GM11168 (cell line): ENCODE results near the gene LRGUK.

Source experiments
- in situ Hi-C: fragments of 300-500 bp; cut with MboI; formaldehyde crosslinking; loops from one replicate; pipeline ENCODE4 v1.12.0; 2022; ENCODE audit warnings: low sequenced_read_pairs; ENCODE audit not compliant: unreplicated experiment

LRGUK gene

DNA sequence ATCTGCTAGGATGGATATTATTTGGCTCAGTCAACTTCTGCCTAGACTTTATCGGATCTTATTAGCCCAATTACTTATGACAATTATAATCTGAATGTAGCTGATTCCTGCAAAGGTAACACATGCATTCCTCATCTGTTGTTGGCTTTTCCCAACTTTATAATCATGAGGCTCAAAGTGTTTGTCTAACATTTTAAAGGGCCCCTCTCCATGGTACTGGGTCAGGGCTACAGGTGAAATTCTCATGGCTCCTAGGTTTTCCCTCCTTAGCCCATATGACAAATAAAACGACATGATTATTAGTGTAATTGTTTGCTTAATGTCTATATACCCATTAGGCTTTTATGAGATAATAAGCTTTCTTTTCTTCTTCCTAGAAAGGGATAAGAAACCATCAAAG lies 4.2 kb upstream of the LRGUK start:
- in situ Hi-C loops, result no loop called here

DNA sequence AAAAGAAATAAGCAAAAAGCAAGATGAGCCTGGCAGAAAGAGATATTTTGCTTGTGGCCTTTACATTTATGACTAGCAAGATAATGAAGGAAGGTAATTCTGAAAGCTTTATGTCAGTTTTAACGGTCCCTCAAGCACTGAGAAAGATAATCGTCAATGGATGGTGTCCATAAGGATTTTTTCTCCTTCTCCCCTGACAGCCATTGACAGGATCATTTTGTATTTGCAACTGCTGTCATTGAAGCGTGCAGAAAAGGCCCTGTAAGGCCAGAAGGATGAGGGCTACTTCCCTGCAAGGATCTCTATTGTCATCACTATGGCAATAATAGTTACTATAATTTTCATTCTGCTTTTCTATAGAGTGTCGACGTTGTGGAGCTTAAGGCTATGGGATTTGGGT lies 994 bp upstream of the LRGUK start:
- in situ Hi-C loops, result no loop called here

- in situ Hi-C loops, result no loop called here
Observed at GRCh38 chr7:134126596-134126965, 559 bp upstream of the LRGUK start.

DNA sequence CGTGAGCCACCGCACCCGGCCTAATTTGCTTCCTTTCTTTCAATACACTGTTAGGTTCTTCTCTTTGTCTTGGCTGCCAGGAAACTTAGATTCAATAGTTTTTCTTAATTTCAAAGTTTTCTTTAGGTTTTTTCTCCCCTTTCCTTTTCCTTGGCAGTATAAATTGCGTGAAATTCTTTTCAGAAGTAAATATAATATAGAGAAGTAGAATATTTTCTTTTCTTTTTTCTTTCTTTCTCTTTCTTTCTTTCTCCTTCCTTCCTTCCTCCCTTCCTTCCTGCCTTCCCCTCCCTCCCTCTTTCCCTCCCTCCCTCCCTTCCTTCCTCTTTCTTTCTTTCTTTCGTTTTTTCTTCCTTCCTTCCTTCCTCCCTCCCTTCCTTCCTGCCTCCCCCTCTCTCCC lies 1.7 kb downstream of the LRGUK start:
- in situ Hi-C loops, result no loop called here

DNA sequence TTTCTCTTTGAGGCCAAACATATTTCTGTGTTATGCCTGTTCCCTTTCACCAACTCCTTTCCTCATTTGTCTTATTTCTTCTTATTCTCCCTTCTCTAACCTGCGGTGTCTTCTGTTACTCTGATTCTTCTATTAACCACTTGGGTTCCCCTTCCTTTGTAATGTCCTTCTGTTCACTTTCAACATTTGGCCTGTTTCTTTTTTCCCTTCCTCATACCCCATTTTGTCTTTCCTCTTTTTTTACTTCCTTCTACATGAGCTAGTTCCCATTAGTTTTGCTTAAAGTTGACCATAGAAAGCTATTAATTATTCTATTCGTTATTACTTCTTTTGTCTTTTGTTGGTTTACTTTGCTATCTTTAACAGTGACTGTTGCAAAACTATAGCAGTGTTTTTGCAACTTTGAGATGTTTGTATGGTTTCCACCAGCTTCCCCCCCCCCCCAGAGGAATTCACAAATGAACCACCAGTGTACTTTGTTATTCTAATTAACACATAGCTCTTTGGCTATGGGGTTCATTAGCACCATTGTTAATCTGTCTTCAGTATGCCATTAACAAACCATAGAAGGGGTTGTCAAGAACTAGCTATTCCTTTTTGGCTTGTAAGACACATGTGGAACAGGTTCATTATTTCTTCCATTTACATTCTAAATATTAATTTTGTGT lies 2.9 kb downstream of the LRGUK start:
- in situ Hi-C loops, result no loop called here

GRCh38 chr7:134134004-134134403 lies 6.9 kb downstream of the LRGUK start:
- in situ Hi-C loops, result no loop called here

DNA sequence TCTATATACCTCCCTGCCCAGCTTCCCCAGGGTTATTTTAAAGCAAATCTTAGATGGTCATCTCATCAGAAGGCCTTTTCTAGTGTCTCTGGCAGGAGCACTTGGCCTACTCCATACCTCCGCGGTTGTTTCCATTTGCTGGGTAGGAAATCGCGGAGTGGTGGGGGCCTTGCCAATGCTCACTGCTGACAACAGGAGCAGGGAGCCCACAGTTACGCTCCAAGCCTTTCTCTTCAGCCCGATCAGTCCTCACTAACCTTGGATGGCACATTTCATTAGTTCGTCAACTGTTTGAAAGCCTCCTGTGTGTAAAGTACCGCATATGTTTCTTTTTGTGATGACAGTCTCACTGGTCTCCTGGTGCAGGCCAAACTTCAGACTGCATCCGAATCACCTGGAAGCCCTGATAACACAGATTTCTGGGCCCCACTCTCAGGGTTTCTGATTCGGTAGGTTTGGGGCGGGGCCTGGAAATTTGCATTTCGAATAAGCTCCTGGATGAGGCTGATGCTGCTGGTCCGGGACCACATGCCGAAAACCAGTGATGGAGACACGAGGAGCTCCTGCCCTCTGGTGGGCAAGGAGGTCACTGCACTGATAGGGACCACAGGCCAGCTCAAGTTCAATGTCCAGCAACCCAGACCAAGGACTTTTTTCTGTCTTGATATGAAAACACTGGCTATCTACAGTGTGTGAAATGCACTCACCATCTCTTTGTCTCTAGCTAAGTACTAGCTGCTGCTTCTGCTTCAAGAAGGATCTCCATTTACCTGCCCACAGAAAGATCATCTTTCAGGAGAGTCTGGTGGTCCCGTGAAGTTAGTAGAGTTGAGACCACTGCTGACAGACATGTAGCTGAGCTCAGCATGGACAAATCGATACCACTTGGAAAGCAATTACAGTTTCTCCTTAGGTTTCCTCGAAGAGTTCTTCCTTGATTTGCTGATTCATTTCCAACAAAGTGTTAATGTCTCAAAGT lies 14.0 kb downstream of the LRGUK start:
- in situ Hi-C loops, result loop anchor here (10.0 kb wide), 1 partner anchor 286 kb away; no protein-coding TSS in a partner anchor

DNA sequence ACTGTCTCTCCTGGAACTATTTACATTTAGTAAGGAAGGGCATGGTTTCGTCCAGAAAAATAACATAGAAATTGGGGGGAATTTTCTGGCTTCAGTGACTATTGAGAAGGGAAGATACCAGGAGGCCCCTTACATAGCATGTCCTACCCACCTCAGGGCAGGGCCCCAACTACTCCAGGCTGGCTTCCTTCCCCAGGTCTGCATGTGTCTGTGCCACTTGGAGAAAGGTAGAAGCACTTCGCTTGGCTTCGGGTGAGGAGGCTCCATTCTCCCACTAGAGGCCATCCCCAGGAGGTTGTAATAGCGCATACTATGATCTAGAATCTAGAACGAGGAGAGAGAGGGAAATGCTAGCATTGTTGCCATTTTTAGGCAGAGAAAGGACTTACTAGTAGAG lies 14.7 kb downstream of the LRGUK start:
- in situ Hi-C loops, result loop anchor here (10.0 kb wide), 1 partner anchor 287 kb away; no protein-coding TSS in a partner anchor

- in situ Hi-C loops, result no loop called here
Observed at GRCh38 chr7:134153493-134154136, 26.5 kb downstream of the LRGUK start.

DNA sequence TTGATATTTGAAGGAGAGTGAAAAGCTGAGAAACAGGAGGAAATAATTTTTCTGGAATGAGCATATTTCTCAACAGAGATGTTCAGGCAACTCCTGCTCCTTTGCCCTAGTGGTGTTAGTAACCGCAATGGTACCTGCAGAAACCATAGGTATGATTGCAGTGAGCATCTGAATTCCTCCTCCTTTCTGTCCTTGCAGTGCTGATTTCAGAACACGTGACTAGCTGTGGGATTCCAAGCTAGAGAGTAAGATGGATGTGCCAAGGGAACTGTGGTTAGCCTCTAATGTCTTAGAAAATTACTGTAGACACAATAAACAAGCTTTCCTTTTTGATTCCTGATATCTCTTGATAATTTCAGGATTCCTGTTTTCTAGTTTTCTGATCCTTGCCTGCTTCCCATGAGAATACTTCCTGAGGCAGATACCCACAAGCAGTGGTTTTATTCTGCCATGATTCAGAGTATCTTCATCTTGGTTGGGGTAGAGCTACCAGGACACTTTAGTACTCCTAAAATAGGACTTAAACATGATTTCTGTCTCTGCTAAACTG lies 27.5 kb downstream of the LRGUK start:
- in situ Hi-C loops, result no loop called here

GRCh38 chr7:134155206-134155605 lies 28.1 kb downstream of the LRGUK start:
- in situ Hi-C loops, result no loop called here

GRCh38 chr7:134155871-134156270 lies 28.7 kb downstream of the LRGUK start:
- in situ Hi-C loops, result no loop called here

DNA sequence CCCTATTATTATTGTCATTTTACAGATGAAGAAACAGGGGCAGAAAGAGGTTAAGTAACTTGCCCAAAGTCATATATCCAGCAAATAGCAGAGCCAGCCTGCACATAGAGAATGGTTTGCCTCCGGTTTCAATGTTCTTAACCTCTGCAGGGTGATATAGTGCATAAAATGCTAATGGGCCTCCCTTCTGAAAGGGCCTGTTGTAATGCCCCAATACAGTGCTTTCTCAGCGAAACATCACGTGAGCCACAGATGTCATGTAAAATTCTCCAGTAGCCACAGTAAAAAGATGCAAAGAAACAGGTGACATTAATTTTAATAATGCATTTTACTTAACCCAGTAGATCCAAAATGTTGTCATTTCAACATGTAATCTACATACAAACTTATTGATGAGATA lies 38.1 kb downstream of the LRGUK start:
- in situ Hi-C loops, result no loop called here

- in situ Hi-C loops, result no loop called here
Observed at GRCh38 chr7:134167250-134167649, 40.1 kb downstream of the LRGUK start.

GRCh38 chr7:134167841-134168240 lies 40.7 kb downstream of the LRGUK start:
- in situ Hi-C loops, result no loop called here

DNA sequence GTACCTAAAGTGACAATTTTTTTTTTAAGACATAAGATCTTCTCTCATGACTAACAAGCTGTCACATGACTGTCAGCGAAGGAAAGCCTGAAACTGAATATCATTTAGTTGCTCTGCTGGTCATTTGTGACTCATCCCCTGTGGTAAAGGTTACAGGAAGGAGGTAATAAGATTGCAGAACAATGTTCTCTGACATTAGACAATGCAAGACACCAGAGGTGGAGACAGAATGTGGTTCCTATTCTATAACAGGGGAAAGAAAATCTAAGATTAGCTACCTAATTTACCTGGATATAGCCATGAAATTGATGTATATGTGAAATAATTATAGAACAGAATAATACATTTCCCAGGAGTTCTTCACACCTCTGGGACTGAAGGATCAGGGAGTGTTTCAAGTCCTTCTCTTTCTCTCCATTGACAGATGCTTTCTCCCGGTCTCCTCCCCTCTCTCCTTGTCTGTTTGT lies 47.7 kb downstream of the LRGUK start:
- in situ Hi-C loops, result no loop called here

GRCh38 chr7:134175334-134176036 lies 48.3 kb downstream of the LRGUK start:
- in situ Hi-C loops, result no loop called here

- in situ Hi-C loops, result no loop called here
Observed at GRCh38 chr7:134176037-134176350, 48.9 kb downstream of the LRGUK start.

DNA sequence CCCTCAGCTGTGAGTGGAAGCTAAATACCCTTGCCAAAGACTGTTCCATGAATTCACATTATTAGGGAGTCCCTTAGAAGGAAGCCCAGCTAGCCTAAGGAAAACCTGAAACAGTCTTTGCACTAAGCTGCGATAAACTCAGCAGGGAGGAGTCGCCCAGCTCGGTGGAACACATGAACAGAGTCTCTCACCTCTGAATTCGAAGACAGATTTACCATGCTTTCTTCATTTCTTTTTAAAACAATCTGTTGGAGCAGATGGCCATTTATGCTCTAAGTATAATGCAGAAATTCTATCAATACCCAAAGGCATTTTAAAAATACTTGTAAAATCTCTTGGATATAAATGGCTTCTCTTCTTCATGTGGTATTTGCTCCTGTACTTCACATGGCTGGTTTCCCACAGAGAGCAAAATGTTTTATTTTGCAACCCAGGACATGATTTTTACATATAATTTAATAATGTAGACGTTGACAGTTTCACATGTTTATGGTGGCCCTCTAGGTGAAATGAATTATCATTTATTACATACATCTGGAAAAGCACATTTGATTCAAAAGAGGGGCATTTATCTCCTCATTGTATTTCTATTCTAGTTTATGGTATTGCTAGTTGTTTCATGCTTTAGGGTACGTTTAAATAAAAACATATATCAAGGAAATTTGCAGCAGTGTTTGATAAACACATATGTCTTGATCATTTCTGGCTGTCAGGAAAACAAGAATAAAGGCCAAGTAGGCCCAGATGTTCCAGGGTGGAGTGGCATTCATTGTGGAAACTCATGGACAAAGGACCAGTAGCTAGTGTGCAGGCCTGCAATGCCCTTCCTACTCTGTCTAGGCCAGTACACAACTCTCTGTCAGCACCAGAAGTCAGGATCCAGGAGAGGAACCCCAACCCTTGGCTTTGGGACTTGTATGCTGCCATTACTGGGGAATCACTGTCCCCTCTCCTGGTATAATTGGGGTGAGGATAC lies 52.2 kb downstream of the LRGUK start:
- in situ Hi-C loops, result no loop called here
